Measurements from ENCODE around the gene TCF12.
"Not testable (repeated sequence)": the region's sequence is repeated elsewhere in the genome, so short reads cannot be mapped to it uniquely, and the experiment has no call there.

Gene TCF12

GRCh38 chr15:57146506-57147201 is 228.2 kb downstream of the TCF12 start:
- Histone ChIP-seq H3K4me1 (ENCODE audit: control insufficient read depth, insufficient read depth, low read length) (peaks cover 8% of the 10 kb centered on the region), H3K4me3 (ENCODE audit: low read length) (no peak overlapping the region), H3K27me3 (ENCODE audit: control insufficient read depth, insufficient read depth, low read length) (no peaks in the 10 kb centered on the region), H3K9ac (ENCODE audit: low read length) (no peak overlapping the region), H3K9me3 (ENCODE audit: control insufficient read depth, low read length) (no peaks in the 10 kb centered on the region), H3K36me3 (ENCODE audit: control insufficient read depth, insufficient read depth, low read length) (no peaks in the 10 kb centered on the region)

DNA sequence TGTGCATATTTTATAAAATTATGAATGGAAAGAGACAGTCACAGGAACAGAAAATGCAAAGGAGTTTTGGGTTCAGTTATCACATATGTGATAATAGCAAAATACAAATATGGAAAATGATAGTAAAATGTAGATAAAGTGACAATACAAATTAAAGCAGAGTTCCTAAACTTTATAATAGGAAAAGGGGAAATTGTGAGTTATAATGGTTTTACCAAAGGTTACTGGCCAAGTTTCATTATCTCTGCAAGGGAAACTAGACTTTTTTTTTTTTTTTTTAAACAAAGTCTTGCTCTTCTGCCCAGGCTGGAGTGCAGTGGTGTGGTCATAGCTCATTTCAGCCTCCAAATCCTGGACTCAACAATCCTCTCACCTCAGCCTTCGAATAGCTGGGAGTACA is 229.2 kb downstream of the TCF12 start:
- no peaks in the 10 kb centered on the region for H3K27me3 ChIP-seq (ENCODE audit: control insufficient read depth, insufficient read depth, low read length)
- H3K4me1 ChIP-seq (ENCODE audit: control insufficient read depth, insufficient read depth, low read length) = peaks cover 8% of the 10 kb centered on the region
- no peaks in the 10 kb centered on the region for H3K9me3 ChIP-seq (ENCODE audit: control insufficient read depth, low read length)

DNA sequence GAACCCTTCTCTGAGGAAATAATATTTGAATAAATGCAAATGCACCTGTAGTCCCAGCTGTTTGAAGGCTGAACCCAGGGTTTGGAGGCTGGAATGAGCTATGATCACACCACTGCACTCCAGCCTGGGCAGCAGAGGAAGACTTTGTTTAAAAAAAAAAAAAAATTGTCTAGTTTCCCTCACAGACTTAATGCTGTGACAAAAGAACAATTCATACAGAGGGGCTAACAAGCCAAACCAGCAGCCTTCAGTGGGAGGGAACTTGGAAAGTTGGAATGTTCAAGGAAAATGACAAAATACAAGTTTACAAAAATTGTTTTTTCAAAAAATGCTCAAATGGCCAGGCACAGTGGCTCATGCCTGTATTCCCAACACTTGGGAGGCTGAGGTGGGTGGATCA is 229.8 kb downstream of the TCF12 start:
- H3K9me3 ChIP-seq (ENCODE audit: control insufficient read depth, low read length) = no peaks in the 10 kb centered on the region
- no peak overlapping the region for H3K4me3 ChIP-seq (ENCODE audit: low read length)
- no peaks in the 10 kb centered on the region for H3K27me3 ChIP-seq (ENCODE audit: control insufficient read depth, insufficient read depth, low read length)
- no peaks in the 10 kb centered on the region for H3K36me3 ChIP-seq (ENCODE audit: control insufficient read depth, insufficient read depth, low read length)
- H3K9ac ChIP-seq (ENCODE audit: low read length) = no peak overlapping the region
- H3K4me1 ChIP-seq (ENCODE audit: control insufficient read depth, insufficient read depth, low read length) = peaks cover 8% of the 10 kb centered on the region

More for the DNA sequence above, 229.2 kb downstream of the TCF12 start:
- Histone ChIP-seq H3K4me3 (ENCODE audit: low read length) (no peak overlapping the region), H3K9ac (ENCODE audit: low read length) (no peak overlapping the region), H3K36me3 (ENCODE audit: control insufficient read depth, insufficient read depth, low read length) (no peaks in the 10 kb centered on the region)

GRCh38 chr15:57149196-57149595 is 230.8 kb downstream of the TCF12 start:
- Histone ChIP-seq H3K9me3 (ENCODE audit: control insufficient read depth, low read length) (no peaks in the 10 kb centered on the region), H3K4me3 (ENCODE audit: low read length) (no peak overlapping the region), H3K4me1 (ENCODE audit: control insufficient read depth, insufficient read depth, low read length) (peaks cover 8% of the 10 kb centered on the region), H3K36me3 (ENCODE audit: control insufficient read depth, insufficient read depth, low read length) (no peaks in the 10 kb centered on the region), H3K9ac (ENCODE audit: low read length) (no peak overlapping the region), H3K27me3 (ENCODE audit: control insufficient read depth, insufficient read depth, low read length) (no peaks in the 10 kb centered on the region)

DNA sequence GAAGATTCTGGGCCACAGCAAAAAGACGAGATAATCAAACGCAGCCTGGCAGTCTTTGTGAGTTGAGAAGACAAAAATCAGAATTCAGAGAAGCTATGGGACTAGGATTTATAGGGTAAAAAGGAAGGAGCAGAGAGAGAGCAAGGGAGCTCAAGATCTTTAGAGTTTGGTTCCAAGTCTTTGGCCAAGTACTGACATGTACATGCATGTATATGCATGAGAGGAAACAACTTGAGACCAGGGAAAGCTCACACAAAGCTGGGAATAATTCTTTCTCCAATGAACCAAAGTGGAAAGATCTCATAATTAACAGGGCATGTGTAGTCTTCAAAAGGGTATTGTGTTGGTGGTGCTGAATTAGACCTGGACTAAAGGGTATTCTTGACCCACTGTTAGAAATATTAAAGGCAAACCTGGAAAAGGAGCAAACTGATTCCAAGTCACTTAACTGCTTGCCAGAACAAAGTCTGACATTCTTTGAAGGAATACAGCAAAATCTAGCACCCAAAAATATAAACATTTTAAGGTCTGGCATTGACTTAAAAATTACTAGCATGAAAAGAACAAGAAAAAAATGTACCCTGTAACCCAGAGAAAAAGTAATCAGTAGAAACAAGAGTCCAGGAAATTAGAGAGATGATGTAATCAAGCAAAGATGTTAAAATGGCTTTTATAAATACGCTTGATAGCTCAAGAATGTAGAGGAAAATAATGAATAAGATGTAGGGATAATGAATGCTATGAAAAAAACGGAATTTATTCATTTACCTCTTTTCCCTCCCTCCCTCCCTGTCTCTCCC is 231.8 kb downstream of the TCF12 start:
- H3K4me1 ChIP-seq (ENCODE audit: control insufficient read depth, insufficient read depth, low read length) = peaks cover 8% of the 10 kb centered on the region
- H3K36me3 ChIP-seq (ENCODE audit: control insufficient read depth, insufficient read depth, low read length) = no peaks in the 10 kb centered on the region
- no peaks in the 10 kb centered on the region for H3K9me3 ChIP-seq (ENCODE audit: control insufficient read depth, low read length)
- no peaks in the 10 kb centered on the region for H3K27me3 ChIP-seq (ENCODE audit: control insufficient read depth, insufficient read depth, low read length)
- no peak overlapping the region for H3K4me3 ChIP-seq (ENCODE audit: low read length)
- H3K9ac ChIP-seq (ENCODE audit: low read length) = no peak overlapping the region

- not testable (repeated sequence) for H3K4me3 ChIP-seq (ENCODE audit: low read length); H3K4me1 ChIP-seq (ENCODE audit: control insufficient read depth, insufficient read depth, low read length); H3K9me3 ChIP-seq (ENCODE audit: control insufficient read depth, low read length); H3K9ac ChIP-seq (ENCODE audit: low read length); H3K36me3 ChIP-seq (ENCODE audit: control insufficient read depth, insufficient read depth, low read length); H3K27me3 ChIP-seq (ENCODE audit: control insufficient read depth, insufficient read depth, low read length)
Observed at GRCh38 chr15:57150866-57151203, 232.4 kb downstream of the TCF12 start.

- no peaks in the 10 kb centered on the region for H3K36me3 ChIP-seq (ENCODE audit: control insufficient read depth, insufficient read depth, low read length)
- H3K9ac ChIP-seq (ENCODE audit: low read length) = no peak overlapping the region
- peaks cover 8% of the 10 kb centered on the region for H3K4me1 ChIP-seq (ENCODE audit: control insufficient read depth, insufficient read depth, low read length)
- H3K4me3 ChIP-seq (ENCODE audit: low read length) = no peak overlapping the region
- no peaks in the 10 kb centered on the region for H3K9me3 ChIP-seq (ENCODE audit: control insufficient read depth, low read length)
- H3K27me3 ChIP-seq (ENCODE audit: control insufficient read depth, insufficient read depth, low read length) = no peaks in the 10 kb centered on the region
Observed at GRCh38 chr15:57152133-57152532, 233.7 kb downstream of the TCF12 start.

DNA sequence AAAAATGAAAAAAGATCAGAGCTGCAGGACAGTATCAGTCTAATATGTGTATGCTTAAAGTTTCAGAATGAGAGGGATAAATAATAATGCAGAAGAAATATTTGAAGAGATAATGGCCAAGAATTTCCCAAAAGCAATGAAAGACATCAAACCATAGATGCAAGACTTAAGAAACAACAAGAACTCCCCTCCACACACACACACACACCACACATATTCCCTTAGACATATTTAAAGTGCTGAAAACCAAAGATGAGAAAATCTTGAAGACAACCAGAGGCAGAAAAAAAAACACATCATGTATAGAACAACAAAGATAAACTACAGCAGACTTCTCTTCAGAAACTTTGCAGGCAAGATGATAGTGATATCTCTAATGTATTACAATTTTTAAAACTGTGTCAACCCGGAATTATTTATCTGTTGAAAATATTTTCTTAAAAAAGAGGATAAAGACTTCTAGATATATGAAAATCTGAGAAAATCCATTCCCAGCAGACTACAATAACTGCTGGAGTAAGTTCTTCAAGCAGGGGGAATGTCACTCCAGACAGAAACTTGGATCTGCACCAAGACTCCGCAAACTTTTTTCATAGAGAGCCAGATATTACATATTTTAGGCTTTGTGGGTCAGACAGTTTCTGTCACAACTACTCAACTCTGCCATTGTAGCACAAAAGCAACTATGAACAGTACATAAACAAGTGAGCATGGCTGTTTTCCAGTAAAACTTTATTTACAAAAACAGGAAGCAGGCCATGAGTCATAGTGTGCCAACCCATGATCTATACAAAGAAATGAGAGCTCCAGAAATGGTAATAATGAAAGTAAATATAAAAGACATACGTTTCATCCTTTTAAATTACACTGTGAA is 234.5 kb downstream of the TCF12 start:
- Histone ChIP-seq H3K4me1 (ENCODE audit: control insufficient read depth, insufficient read depth, low read length) (peaks cover 4% of the 10 kb centered on the region), H3K9ac (ENCODE audit: low read length) (no peak overlapping the region), H3K36me3 (ENCODE audit: control insufficient read depth, insufficient read depth, low read length) (no peaks in the 10 kb centered on the region), H3K27me3 (ENCODE audit: control insufficient read depth, insufficient read depth, low read length) (no peaks in the 10 kb centered on the region), H3K4me3 (ENCODE audit: low read length) (no peak overlapping the region), H3K9me3 (ENCODE audit: control insufficient read depth, low read length) (no peaks in the 10 kb centered on the region)

GRCh38 chr15:57156210-57156884 is 237.9 kb downstream of the TCF12 start:
- no peak overlapping the region for H3K9ac ChIP-seq (ENCODE audit: low read length)
- H3K4me3 ChIP-seq (ENCODE audit: low read length) = no peak overlapping the region
- no peaks in the 10 kb centered on the region for H3K36me3 ChIP-seq (ENCODE audit: control insufficient read depth, insufficient read depth, low read length)
- H3K4me1 ChIP-seq (ENCODE audit: control insufficient read depth, insufficient read depth, low read length) = no peaks in the 10 kb centered on the region
- no peaks in the 10 kb centered on the region for H3K27me3 ChIP-seq (ENCODE audit: control insufficient read depth, insufficient read depth, low read length)
- H3K9me3 ChIP-seq (ENCODE audit: control insufficient read depth, low read length) = no peaks in the 10 kb centered on the region

GRCh38 chr15:57158589-57158988 is 240.1 kb downstream of the TCF12 start:
- Histone ChIP-seq H3K4me3 (ENCODE audit: low read length) (no peak overlapping the region), H3K9ac (ENCODE audit: low read length) (no peak overlapping the region), H3K27me3 (ENCODE audit: control insufficient read depth, insufficient read depth, low read length) (no peaks in the 10 kb centered on the region), H3K36me3 (ENCODE audit: control insufficient read depth, insufficient read depth, low read length) (no peaks in the 10 kb centered on the region), H3K9me3 (ENCODE audit: control insufficient read depth, low read length) (no peaks in the 10 kb centered on the region), H3K4me1 (ENCODE audit: control insufficient read depth, insufficient read depth, low read length) (no peaks in the 10 kb centered on the region)

DNA sequence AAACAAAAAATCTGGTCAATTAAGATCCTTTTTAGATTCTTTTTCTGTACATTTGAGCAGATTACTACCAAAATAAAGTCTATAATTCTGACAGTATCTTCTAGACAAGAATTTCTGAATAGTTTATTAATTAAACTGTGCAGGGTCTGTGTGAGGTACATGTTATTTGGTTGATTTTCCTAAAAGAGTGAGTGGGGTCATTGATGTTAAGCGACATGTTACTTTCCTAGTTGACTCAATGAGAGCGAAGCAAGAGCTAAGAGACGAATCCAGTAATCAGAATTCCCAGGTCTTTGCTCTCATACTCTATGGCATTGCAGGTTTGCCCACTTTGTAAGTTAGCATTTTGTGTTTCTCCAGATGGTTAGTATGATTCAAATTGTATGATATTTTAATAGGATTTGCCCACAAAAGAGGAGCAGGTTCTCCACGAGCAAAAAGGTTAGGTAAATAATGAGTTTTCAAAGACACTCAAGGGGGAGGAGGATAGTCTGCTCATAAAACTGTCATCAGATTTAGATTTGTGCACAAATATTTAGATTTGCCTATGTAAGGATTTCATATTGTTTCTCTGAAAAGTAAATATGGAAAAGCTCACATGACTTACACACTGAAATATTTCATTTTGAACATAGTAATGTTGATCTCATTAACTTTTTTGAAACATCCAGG is 240.7 kb downstream of the TCF12 start:
- no peaks in the 10 kb centered on the region for H3K36me3 ChIP-seq (ENCODE audit: control insufficient read depth, insufficient read depth, low read length)
- no peaks in the 10 kb centered on the region for H3K9me3 ChIP-seq (ENCODE audit: control insufficient read depth, low read length)
- H3K9ac ChIP-seq (ENCODE audit: low read length) = no peak overlapping the region
- H3K27me3 ChIP-seq (ENCODE audit: control insufficient read depth, insufficient read depth, low read length) = no peaks in the 10 kb centered on the region
- H3K4me1 ChIP-seq (ENCODE audit: control insufficient read depth, insufficient read depth, low read length) = no peaks in the 10 kb centered on the region
- no peak overlapping the region for H3K4me3 ChIP-seq (ENCODE audit: low read length)
